ENCODE data around the gene EXOSC1. TPM values are rescaled to one million over a fixed set of nuclear protein-coding genes. Genes with fewer than 3 reads are reported as not detected.

Gene EXOSC1
- total and polyA plus RNA-seq, 2 of the 13 experiments (the other 11 are each of a cell fraction or from before 2014, with no cell fraction given): 36.3 to 39.9 TPM

- TF ChIP-seq NRL (CRISPR knock-in tag; IDR thresholded peaks at IDR 0.05; ENCODE audit: borderline replicate concordance) (0 out of 2 replicates have a peak, but pooled peaks have one; percentile 35), TBX3 (IDR thresholded peaks at IDR 0.05; ENCODE audit: borderline replicate concordance) (0 out of 2 replicates have a peak, but pooled peaks have one; percentile 57), TARDBP (CRISPR knock-in tag; IDR thresholded peaks at IDR 0.05) (peak; percentile 71), IKZF5 (CRISPR knock-in tag; IDR thresholded peaks at IDR 0.05) (0 out of 2 replicates have a peak, but pooled peaks have one; percentile 16), ZNF552 (CRISPR knock-in tag; IDR thresholded peaks at IDR 0.05; ENCODE audit: borderline replicate concordance) (no peak), ZC3H13 (CRISPR knock-in tag; IDR thresholded peaks at IDR 0.05) (no peak), ZNF614 (CRISPR knock-in tag; IDR thresholded peaks at IDR 0.05; ENCODE audit: borderline replicate concordance) (no peak), HDAC1 (CRISPR knock-in tag; IDR thresholded peaks at IDR 0.05) (peak; percentile 99), GATAD1 (CRISPR knock-in tag; IDR thresholded peaks at IDR 0.05) (peak; percentile 86), TOE1 (CRISPR knock-in tag; IDR thresholded peaks at IDR 0.05) (no peak), ZNF768 (CRISPR knock-in tag; IDR thresholded peaks at IDR 0.05) (peak; percentile 30; the same call in 1 of the 2 replicates), DRAP1 (CRISPR knock-in tag; IDR thresholded peaks at IDR 0.05) (peak; percentile 41; the same call in 1 of the 2 replicates), MXD1 (CRISPR knock-in tag; IDR thresholded peaks at IDR 0.05) (peak; percentile 99; the same call in 1 of the 2 replicates), ZBTB20 (CRISPR knock-in tag; IDR thresholded peaks at IDR 0.05; ENCODE audit: borderline replicate concordance, low read depth) (no peak), ERF (CRISPR knock-in tag; IDR thresholded peaks at IDR 0.05) (peak; percentile 77; the same call in 1 of the 2 replicates), ZNF292 (CRISPR knock-in tag; IDR thresholded peaks at IDR 0.05; ENCODE audit: borderline replicate concordance, low read depth) (no peak), ZBTB14 (CRISPR knock-in tag; IDR thresholded peaks at IDR 0.05) (no peak), THAP11 (CRISPR knock-in tag; IDR thresholded peaks at IDR 0.05) (peak; percentile 88), HMGXB4 (CRISPR knock-in tag; IDR thresholded peaks at IDR 0.05; ENCODE audit: borderline replicate concordance in 1 of 2, low read depth in 1 of 2) (peak; percentile 24 to 62; a peak in 3 of 4 replicates), MAX (IDR thresholded peaks at IDR 0.05) (peak; percentile 99), ZNF597 (CRISPR knock-in tag; IDR thresholded peaks at IDR 0.05) (no peak), PAX8 (CRISPR knock-in tag; IDR thresholded peaks at IDR 0.05; ENCODE audit: borderline replicate concordance) (no peak), KAT8 (CRISPR knock-in tag; IDR thresholded peaks at IDR 0.05) (peak; percentile 92)
These were observed 44.9 kb downstream of the EXOSC1 start, which contains the start of gene RRP12 (continued) for GRCh38 chr10:97400665-97401454.

Measured in HepG2 (cell line).